Activated CD4-positive, alpha-beta T cell treated with anti-CD3 and anti-CD28 coated beads, Interleukin-2, amount 50 U/mL, for 16 hours (primary cell): Measurements from ENCODE around the gene PITRM1.

ENCODE experiments used
- DNase-seq: peaks from one replicate; pipeline ENCODE4 v3.0.0-alpha.2; 2020

Gene PITRM1

DNA sequence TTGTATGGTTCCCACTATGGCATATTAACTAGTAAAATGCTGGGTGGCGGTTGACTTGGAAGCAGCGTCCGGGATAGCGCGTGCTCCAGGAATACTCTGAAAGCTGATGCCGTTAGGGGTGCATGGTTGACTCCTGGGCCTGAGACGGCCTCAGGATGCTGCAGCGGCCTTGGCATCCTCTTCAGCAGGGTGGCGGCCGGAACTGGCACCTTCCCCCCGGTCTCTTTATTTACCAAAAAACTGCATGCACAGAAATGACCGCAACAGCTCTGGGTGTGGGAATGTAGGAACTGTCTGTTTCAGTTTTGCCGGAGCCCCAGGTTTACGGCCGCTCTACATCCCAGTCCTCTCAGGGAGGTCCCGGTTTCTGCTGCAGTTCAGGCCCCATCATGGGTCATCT lies 76.4 kb downstream of the PITRM1 start:
- DNase-seq = peak; percentile 16

DNA sequence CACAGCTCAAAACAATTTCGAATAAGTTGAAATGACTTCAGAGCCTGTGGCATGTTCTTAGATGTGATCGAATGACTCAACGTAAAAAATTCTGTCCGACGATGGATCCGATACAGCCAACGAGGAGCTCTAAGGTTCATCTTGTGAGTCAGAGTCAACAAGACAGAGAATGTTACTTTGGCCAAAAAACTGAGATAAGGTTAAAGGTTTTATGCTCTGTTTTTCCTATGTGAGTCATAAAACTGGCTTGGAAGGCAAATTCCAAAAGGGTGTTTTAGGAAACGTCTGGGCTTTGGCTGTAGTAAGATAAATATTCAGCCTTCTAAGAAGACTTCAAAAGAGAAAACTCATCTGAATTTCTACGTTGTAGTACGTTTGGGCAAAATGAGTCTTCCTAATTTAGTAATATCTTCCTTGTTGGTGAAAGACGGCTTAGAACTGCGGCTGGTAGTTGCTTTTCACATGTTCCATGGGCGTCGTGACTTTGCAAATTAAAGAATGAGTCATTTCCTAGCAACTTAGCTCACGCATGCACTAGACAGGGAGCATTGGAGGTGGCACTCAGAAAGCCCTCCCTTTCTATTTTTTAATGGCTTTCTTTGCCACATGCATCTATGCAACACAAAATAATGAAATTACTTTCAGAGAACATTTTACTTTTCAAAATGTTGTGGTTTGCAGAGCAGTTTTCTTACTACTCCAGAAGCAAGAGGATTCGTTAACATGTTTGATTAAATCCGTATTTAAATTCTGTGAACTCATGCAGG lies 77.0 kb downstream of the PITRM1 start:
- peak; percentile 94 for DNase-seq

DNA sequence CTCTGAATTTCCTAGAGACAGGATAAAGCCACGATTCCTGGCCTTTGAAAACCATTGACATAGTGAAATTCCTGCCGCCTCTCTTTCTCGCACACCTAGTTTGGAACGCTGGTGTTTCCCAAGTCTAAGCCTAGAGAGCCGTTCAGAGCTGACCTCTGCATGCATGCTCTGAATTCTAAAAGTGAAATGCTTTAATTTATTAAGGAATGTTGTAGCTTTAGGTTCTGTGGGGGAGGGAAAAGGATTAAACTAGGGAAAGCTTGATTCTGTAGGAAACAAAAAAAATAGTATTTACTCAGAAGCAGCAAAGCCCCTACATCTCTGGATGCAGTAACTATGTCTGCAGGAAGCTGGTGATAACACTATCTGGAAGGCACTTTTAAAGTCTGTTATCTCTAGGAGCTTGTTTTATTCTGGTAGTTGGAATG lies 78.0 kb downstream of the PITRM1 start:
- no peak for DNase-seq

DNA sequence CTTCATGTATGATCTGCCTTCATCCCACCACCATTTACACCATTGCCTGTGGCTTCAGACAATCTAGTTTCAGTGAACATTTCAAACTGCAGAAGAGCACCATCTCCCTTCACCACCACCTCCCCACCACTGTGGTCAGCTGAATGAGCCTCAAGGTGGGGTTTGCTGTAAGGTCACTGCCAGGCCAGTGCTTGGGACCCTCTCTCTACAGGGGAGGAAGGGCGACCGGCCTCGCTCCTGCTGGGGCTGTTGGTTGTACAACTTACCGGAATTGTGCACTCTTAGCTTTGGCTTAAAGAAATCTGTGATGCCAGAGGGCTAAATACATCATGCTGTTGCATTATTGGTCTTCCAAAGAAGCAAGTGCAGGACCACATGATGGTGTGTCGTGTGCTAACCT lies 78.6 kb downstream of the PITRM1 start:
- DNase-seq = no peak

DNA sequence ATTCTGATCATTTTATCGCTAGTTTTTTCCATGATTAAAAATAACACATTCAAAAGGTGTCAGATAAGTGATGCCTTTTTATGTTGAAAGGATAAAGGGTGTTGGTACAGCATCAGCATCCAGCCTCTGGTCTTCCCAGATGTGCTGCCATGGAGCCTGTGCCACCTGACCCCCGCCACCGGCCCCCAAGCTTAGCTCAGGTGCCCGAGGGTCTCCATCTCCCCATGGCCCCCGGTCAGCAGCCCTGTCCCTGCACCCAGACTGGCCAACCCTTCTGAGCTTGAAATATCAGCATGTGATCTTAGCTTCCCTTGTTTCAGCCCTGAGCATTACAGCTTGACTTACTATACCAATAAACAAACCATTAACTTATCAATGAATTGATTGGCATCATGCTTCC lies 80.7 kb downstream of the PITRM1 start:
- DNase-seq = no peak

DNA sequence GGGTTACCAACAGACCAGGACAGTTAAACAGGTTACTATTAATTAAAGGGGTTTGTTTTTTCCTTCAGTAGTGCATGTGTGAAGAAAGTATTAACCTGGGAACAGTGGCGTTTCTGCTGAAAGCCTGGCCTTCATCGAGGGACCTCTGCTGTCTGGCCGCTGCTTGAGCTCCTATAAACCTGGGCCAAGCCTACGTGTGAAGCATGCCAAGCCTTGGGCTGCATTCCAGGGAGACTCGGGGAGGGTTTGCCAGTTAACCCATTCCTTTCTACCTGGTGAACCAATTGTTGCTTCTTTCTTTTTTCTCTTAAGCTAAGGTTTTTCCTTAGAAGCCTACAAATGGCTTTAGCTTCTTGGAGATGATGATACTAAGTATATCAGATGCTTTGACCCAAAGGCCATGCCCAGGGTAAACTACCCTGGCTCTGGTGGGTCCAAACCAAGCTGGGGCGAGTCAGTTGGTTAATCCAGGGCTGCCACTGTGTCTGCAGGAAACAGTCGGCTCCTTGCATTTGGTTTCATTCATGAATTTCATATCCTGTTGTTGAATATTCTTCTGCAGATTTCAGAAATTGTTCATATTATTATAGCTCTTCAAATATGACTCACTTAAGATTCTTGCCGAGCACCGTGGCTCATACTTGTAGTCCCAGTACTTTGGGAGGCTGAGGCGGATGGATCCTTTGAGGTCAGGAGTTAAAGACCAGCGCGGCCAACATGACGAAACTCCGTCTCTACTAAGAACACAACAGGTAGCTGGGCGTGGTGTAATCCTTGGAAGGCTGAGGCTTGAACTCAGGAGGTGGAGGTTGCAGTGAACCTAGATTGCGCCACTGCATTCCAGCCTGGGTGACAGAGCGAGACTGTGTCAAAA lies 81.4 kb downstream of the PITRM1 start:
- DNase-seq = peak; percentile 91

DNA sequence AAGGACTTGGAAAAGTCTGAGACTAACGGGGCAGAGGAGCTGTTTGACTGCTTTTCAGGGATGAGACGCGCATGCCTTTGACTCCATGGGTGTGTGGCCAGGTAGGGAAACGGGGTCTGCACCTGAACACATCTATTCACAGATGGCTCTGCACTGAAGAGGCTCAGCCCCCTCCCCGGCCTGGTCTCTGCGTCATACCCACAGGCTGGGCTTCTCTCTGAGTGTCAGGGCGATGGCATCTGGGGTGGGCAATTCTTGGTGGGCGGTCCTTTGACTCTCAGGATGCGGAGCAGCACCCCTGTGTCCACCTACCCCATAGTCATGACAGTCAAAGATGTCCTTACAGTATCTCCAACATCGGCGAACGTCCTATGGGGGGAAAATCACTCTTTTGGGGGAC lies 82.2 kb downstream of the PITRM1 start:
- DNase-seq = no peak
